GM10266 (cell line): ENCODE results near the gene CREB3L1.

Experiments used
- DNase-seq: peaks from one replicate; pipeline ENCODE4 v3.0.0; 2012; ENCODE audit errors: extremely low spot score
- CTCF ChIP-seq: IDR thresholded peaks from 2 replicates; pipeline ENCODE4 v1.5.1; 2012; ENCODE audit warnings: mild to moderate bottlenecking, low read depth; ENCODE audit not compliant: control insufficient read depth, insufficient read depth; ENCODE audit errors: missing control alignments

CREB3L1 gene

GRCh38 chr11:46293066-46293465 lies 15.6 kb downstream of the CREB3L1 start:
- TF ChIP-seq CTCF = no peak
- DNase-seq = no peak

- no peak for DNase-seq
- TF ChIP-seq CTCF = no peak
These were observed 16.2 kb downstream of the CREB3L1 start for GRCh38 chr11:46293641-46294103.

- no peak for TF ChIP-seq CTCF
- DNase-seq = no peak
These were observed 17.2 kb downstream of the CREB3L1 start for GRCh38 chr11:46294365-46295309.

DNA sequence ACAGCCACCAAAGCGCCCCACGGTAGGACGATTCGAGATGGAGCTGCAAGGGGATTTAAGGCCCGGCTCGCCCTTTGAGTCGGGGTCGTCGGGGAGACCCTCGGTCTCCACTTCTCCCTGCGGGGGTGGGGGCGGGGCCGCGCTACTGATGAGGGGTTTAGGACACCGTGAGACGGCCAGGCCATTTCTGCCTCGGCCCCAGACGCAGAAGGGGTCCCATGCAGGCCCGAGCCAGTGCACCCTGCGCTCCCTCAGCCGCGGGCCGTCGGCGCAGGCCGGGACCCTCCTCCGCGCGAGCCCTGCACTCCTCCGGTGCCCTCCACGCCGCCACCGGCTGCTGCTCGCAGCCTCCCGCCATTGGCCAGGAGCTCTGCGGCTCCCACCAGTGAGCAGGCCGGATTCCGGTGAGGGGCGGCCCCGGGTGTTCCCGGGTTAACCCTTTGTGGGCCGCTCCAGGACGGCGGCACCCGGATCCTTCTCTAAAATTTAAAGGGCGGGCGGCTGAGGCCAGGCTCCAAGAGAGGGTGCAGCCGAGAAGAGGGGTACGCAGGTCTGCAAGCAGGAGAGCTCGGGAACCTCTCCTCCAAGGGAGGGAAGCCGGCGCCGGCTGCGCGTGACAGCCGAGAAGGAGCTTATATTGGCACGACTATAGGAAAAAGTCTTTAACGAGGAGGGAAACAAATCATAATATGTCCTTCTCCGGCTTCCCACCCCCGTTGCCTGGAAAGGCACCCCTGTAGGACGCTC lies 18.0 kb downstream of the CREB3L1 start:
- DNase-seq = peak; percentile 82

DNA sequence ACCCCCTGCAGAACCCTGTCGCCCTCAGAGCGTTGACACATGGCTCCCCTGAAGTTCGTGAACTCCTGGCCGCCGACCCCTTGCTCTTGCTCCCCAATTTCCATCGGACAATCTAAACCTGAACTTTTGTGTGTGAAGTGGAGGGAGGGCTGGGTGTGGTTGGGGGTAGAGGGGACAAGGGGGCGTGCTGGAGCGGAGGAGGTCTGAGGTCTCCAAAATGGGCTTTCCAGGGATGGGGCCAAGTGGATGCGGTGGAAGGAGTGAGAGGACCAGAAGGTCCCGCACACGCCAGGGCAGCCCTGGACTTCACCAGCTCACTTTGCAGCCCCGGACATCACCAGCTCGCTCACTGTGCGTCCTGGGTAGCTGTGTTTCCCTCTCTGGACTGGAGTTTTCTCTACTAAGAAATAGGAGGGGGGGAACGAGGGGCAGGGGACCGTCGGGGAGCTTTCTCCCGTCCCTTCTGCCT lies 18.6 kb downstream of the CREB3L1 start:
- TF ChIP-seq CTCF = no peak
- no peak for DNase-seq

More for the DNA sequence above, 18.0 kb downstream of the CREB3L1 start:
- TF ChIP-seq CTCF = no peak

- no peak for DNase-seq
- peak; percentile 28 for TF ChIP-seq CTCF
These were observed 19.3 kb downstream of the CREB3L1 start for GRCh38 chr11:46296528-46297448.
